CD14-positive monocyte (primary cell): ENCODE results near the gene EPHA7. TPM values are rescaled to one million over a fixed set of nuclear protein-coding genes. Genes with fewer than 3 reads are reported as not detected.

Experiments used
- DNase-seq, 3 donors: peaks; one replicate each; pipeline ENCODE4 v3.0.0-alpha.2; 2011 to 2022
- H2AFZ ChIP-seq: 2 replicates; pipeline ENCODE4 v1.6.0; 2012; ENCODE audit warnings: mild to moderate bottlenecking, low read depth, low read length, inconsistent platforms; ENCODE audit not compliant: insufficient read depth, poor library complexity, severe bottlenecking
- H3K27ac ChIP-seq, 2 donors: 1 replicate in 1 of 2; 2 replicates in 1 of 2; pipeline ENCODE4 v1.5.1; 2012 to 2013; ENCODE audit warnings: low read length in 2 of 2, control low read depth in 1 of 2, inconsistent platforms in 1 of 2, low read depth in 1 of 2, mild to moderate bottlenecking in 1 of 2
- H3K27me3 ChIP-seq, 2 donors: one replicate each; pipeline versions ENCODE4 v1.6.0 to v1.6.1; 2011 to 2013; ENCODE audit warnings: low read length in 2 of 2; ENCODE audit not compliant: control insufficient read depth in 2 of 2, insufficient read depth in 2 of 2
- H3K36me3 ChIP-seq, 2 donors: replicated peaks in 1 of 2; 1 replicate in 1 of 2; 2 replicates in 1 of 2; pipeline versions ENCODE4 v1.5.1 to v1.6.1; 2012 to 2013; ENCODE audit warnings: low read length in 2 of 2, control low read depth in 1 of 2, inconsistent platforms in 1 of 2, mild to moderate bottlenecking in 1 of 2; ENCODE audit not compliant: insufficient read depth in 2 of 2, control insufficient read depth in 1 of 2
- H3K4me1 ChIP-seq, 2 donors: 1 replicate in 1 of 2; 2 replicates in 1 of 2; pipeline versions ENCODE4 v1.5.1 to v1.6.1; 2012 to 2013; ENCODE audit warnings: low read length in 2 of 2, control low read depth in 1 of 2, inconsistent platforms in 1 of 2, mild to moderate bottlenecking in 1 of 2, moderate library complexity in 1 of 2; ENCODE audit not compliant: insufficient read depth in 2 of 2, control insufficient read depth in 1 of 2
- H3K4me2 ChIP-seq: replicated peaks from 2 replicates; pipeline ENCODE3; 2012; ENCODE audit warnings: low read length, moderate library complexity, mild to moderate bottlenecking; ENCODE audit not compliant: poor library complexity, severe bottlenecking; ENCODE audit errors: extremely low read depth
- H3K4me3 ChIP-seq, 3 experiments: fragments of 200-600 bp in 1 of 3; sonication (generic) in 1 of 3; replicated peaks in 1 of 3; 1 replicate in 2 of 3; 2 replicates in 1 of 3; pipeline ENCODE4 v1.5.1; 2011 to 2013; ENCODE audit warnings: low read length in 3 of 3, mild to moderate bottlenecking in 3 of 3, control low read depth in 2 of 3, low read depth in 2 of 3, inconsistent platforms in 1 of 3, moderate library complexity in 1 of 3
- H3K79me2 ChIP-seq: 2 replicates; pipeline ENCODE4 v1.6.0; 2012; ENCODE audit warnings: mild to moderate bottlenecking, control low read depth, inconsistent platforms, low read length, moderate library complexity; ENCODE audit not compliant: insufficient read depth
- H3K9ac ChIP-seq: 2 replicates; pipeline ENCODE4 v1.6.0; 2017; ENCODE audit warnings: low read length, mild to moderate bottlenecking; ENCODE audit not compliant: insufficient read depth, poor library complexity, severe bottlenecking
- H3K9me3 ChIP-seq, 2 donors: replicated peaks in 1 of 2; 1 replicate in 1 of 2; 2 replicates in 1 of 2; pipeline versions ENCODE4 v1.5.1 to v1.6.1; 2012 to 2013; ENCODE audit warnings: low read length in 2 of 2, control low read depth in 1 of 2; ENCODE audit not compliant: control insufficient read depth in 1 of 2, insufficient read depth in 1 of 2
- H4K20me1 ChIP-seq: 2 replicates; pipeline ENCODE4 v1.6.0; 2012; ENCODE audit warnings: mild to moderate bottlenecking, low read length, control low read depth, moderate library complexity; ENCODE audit not compliant: insufficient read depth
- H3K27ac Mint-ChIP-seq, 7 donors: one replicate each; pipeline ENCODE4 v1.8.0; 2020; ENCODE audit warnings: mild to moderate bottlenecking in 7 of 7, mixed read lengths in 7 of 7, moderate library complexity in 6 of 7, inconsistent platforms in 2 of 7
- H3K27me3 Mint-ChIP-seq, 3 donors: one replicate each; pipeline ENCODE4 v1.8.0; 2021 to 2022; ENCODE audit warnings: low read depth in 3 of 3, mild to moderate bottlenecking in 3 of 3, mixed read lengths in 3 of 3, moderate library complexity in 3 of 3, inconsistent platforms in 1 of 3
- H3K36me3 Mint-ChIP-seq, 2 donors: one replicate each; pipeline ENCODE4 v1.8.0; 2020; ENCODE audit warnings: mixed read lengths in 2 of 2, inconsistent platforms in 1 of 2, mild to moderate bottlenecking in 1 of 2
- H3K4me1 Mint-ChIP-seq: one replicate; pipeline ENCODE4 v1.8.0; 2020; ENCODE audit warnings: mild to moderate bottlenecking, mixed read lengths
- H3K4me3 Mint-ChIP-seq, 2 donors: one replicate each; pipeline ENCODE4 v1.8.0; 2020; ENCODE audit warnings: mild to moderate bottlenecking in 2 of 2, mixed read lengths in 2 of 2, moderate library complexity in 1 of 2
- H3K9me3 Mint-ChIP-seq, 7 donors: one replicate each; pipeline ENCODE4 v1.8.0; 2020 to 2022; ENCODE audit warnings: mixed read lengths in 7 of 7, mild to moderate bottlenecking in 6 of 7, moderate library complexity in 6 of 7, inconsistent platforms in 2 of 7
- WGBS: methylation state at CpG from one replicate; pipeline ENCODE4 v1.1.5; 2013; ENCODE audit warnings: missing lambda C conversion rate; ENCODE audit not compliant: insufficient coverage; 5-methylcytosine and 5-hydroxymethylcytosine counted together
- intact Hi-C, 2 donors: fragments of 100-400 bp; cut with micrococcal nuclease; formaldehyde crosslinking; loops; one replicate each; pipeline versions ENCODE4 v1.15.0 to v1.15.1; 2023
- polyA plus RNA-seq, 3 donors: library from polyadenylated mRNA; depleted of rRNA in 1 of 3; unstranded in 2 of 3; stranded (reverse) in 1 of 3; fragments of 300-500 nt in 2 of 3; fragments of >200 nt in 1 of 3; fragmentation: Illumina TruSeq in 2 of 3; gene quantifications; 1 replicate in 2 of 3; 2 replicates in 1 of 3; pipeline ENCODE4 v1.2.3, GENCODE V29; 2012 to 2021
- TF ChIP-seq, protein P1 (sequence below): fragments of 200-600 bp; IDR thresholded peaks from one replicate; pipeline ENCODE4 v1.8.0; 2022; ENCODE audit warnings: antibody characterized with exemption, mild to moderate bottlenecking

EPHA7 gene
- polyA plus RNA-seq, 3 donors = not detected

DNA sequence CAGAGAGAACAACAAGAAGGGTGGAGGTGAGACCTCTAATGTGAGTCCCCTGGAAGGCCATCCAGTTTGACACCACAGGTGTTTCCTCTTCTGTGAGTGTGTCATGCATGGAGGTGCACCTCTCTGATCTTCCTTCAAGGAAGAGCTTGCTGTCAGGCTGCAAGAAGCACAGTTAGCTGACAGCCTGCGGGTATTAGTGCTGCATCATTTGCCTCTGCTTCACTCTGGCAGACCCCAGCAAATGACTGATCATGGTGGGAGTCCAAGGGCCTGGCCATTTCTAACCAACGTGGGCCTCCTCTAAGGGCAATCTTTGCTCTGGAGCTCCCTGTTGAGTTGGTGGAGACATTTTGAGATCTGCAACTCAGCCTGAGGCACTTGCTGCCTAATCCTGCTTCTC lies 206.3 kb downstream of the EPHA7 start:
- no peaks in the 10 kb centered on the region for H3K27me3 ChIP-seq
- H3K36me3 Mint-ChIP-seq = no peaks in the 10 kb centered on the region
- no peak overlapping the region for H3K9ac ChIP-seq
- 70% methylated on average over 2 of the region's 2 CpGs for WGBS
- H3K79me2 ChIP-seq = no peaks in the 10 kb centered on the region
- H3K4me2 ChIP-seq = no peak overlapping the region
- H3K4me3 Mint-ChIP-seq = no peak overlapping the region
- no peaks in the 10 kb centered on the region for H3K9me3 ChIP-seq
- H3K27me3 Mint-ChIP-seq = no peaks in the 10 kb centered on the region
- H2AFZ ChIP-seq = no peak overlapping the region
- peaks cover 0 to 5% (median 1%) of the 10 kb centered on the region in 7 donors for H3K9me3 Mint-ChIP-seq
- intact Hi-C loops = no loop called here
- H4K20me1 ChIP-seq = no peaks in the 10 kb centered on the region
- no peak for DNase-seq
- no peak overlapping the region for H3K4me3 ChIP-seq
- H3K36me3 ChIP-seq = no peaks in the 10 kb centered on the region
- H3K27ac ChIP-seq = no peak overlapping the region
- H3K4me1 ChIP-seq = no peaks in the 10 kb centered on the region
- TF ChIP-seq, protein P1, sequence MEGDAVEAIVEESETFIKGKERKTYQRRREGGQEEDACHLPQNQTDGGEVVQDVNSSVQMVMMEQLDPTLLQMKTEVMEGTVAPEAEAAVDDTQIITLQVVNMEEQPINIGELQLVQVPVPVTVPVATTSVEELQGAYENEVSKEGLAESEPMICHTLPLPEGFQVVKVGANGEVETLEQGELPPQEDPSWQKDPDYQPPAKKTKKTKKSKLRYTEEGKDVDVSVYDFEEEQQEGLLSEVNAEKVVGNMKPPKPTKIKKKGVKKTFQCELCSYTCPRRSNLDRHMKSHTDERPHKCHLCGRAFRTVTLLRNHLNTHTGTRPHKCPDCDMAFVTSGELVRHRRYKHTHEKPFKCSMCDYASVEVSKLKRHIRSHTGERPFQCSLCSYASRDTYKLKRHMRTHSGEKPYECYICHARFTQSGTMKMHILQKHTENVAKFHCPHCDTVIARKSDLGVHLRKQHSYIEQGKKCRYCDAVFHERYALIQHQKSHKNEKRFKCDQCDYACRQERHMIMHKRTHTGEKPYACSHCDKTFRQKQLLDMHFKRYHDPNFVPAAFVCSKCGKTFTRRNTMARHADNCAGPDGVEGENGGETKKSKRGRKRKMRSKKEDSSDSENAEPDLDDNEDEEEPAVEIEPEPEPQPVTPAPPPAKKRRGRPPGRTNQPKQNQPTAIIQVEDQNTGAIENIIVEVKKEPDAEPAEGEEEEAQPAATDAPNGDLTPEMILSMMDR = no peak
- H3K4me1 Mint-ChIP-seq = no peaks in the 10 kb centered on the region
- H3K27ac Mint-ChIP-seq = no peak overlapping the region

DNA sequence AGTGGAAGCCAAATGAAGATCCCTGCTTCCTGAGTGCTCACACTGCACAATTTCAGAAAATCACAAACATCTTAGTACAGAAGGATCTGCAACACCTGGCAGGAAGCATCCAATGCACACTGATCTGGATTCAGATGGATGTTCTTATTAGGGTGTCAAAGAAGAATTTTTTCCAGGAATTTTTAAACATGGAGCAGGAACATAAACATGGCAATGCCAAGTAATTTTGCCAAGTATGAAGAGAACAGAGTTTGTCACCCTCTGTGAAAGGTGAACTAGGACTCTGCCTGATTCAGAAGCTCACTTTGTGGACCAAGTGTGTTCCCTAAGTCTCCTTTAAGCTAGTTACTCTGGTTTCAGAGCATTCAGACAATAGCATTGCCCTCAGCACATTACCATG lies 208.5 kb downstream of the EPHA7 start:
- Mint-ChIP-seq H3K4me1 (no peaks in the 10 kb centered on the region), H3K9me3 (peaks cover 0 to 5% (median 0%) of the 10 kb centered on the region in 7 donors), H3K4me3 (no peak overlapping the region), H3K27ac (no peak overlapping the region), H3K36me3 (no peaks in the 10 kb centered on the region), H3K27me3 (no peaks in the 10 kb centered on the region)
- H3K79me2 ChIP-seq = no peaks in the 10 kb centered on the region
- intact Hi-C loops = no loop called here
- no peak overlapping the region for H2AFZ ChIP-seq
- H3K27me3 ChIP-seq = no peaks in the 10 kb centered on the region
- no peaks in the 10 kb centered on the region for H4K20me1 ChIP-seq
- H3K4me2 ChIP-seq = no peak overlapping the region
- no peaks in the 10 kb centered on the region for H3K36me3 ChIP-seq
- no peak for DNase-seq
- no peak overlapping the region for H3K9ac ChIP-seq
- TF ChIP-seq, protein P1 = no peak
- no peak overlapping the region for H3K4me3 ChIP-seq
- H3K4me1 ChIP-seq = no peaks in the 10 kb centered on the region
- H3K9me3 ChIP-seq = no peaks in the 10 kb centered on the region
- H3K27ac ChIP-seq = no peak overlapping the region
